DMS114 treated with DMSO at 0.1 percent for 48 hours (cell line): ENCODE measurements around the gene DDX17.

Experiments
- DNase-seq: peaks from one replicate; lab custom pipeline; 2025; ENCODE audit not compliant: unreplicated experiment; lab: John Stamatoyannopoulos, UW

Gene DDX17

GRCh38 chr22:38451404-38451803 is 54.7 kb downstream of the DDX17 start:
- no peak for DNase-seq

GRCh38 chr22:38450234-38450797 is 55.8 kb downstream of the DDX17 start:
- no peak for DNase-seq

- DNase-seq, result no peak
Observed at GRCh38 chr22:38449776-38450175, 56.3 kb downstream of the DDX17 start.

GRCh38 chr22:38448945-38449745 is 57.0 kb downstream of the DDX17 start:
- DNase-seq, result no peak

GRCh38 chr22:38446018-38446601 is 60.0 kb downstream of the DDX17 start:
- no peak for DNase-seq

GRCh38 chr22:38444783-38445182 is 61.3 kb downstream of the DDX17 start:
- no peak for DNase-seq

- DNase-seq, result no peak
Observed at GRCh38 chr22:38443628-38444521, 62.2 kb downstream of the DDX17 start.

GRCh38 chr22:38442967-38443627 is 63.0 kb downstream of the DDX17 start:
- DNase-seq, result no peak

- no peak for DNase-seq
Observed at GRCh38 chr22:38441620-38442287, 64.4 kb downstream of the DDX17 start.

- DNase-seq, result no peak
Observed at GRCh38 chr22:38440747-38441350, 65.3 kb downstream of the DDX17 start.

- DNase-seq, result no peak
Observed at GRCh38 chr22:38437416-38437815, 68.7 kb downstream of the DDX17 start.

- DNase-seq, result no peak
Observed at GRCh38 chr22:38436629-38437395, 69.3 kb downstream of the DDX17 start.

GRCh38 chr22:38435965-38436364 is 70.1 kb downstream of the DDX17 start:
- DNase-seq, result no peak

- no peak for DNase-seq
Observed at GRCh38 chr22:38435010-38435409, 71.1 kb downstream of the DDX17 start.

GRCh38 chr22:38433871-38434270 is 72.2 kb downstream of the DDX17 start:
- DNase-seq, result no peak
